WTC11 (cell line): ENCODE measurements around the gene PDCL2. TPM values are rescaled to one million over a fixed set of nuclear protein-coding genes. Genes with fewer than 3 reads are reported as not detected.

Source experiments
- ATAC-seq: fragments of 200-7000 bp; cut with Tn5 transposase; 2 replicates; pipeline ENCODE4 v1.10.0; 2021; ENCODE audit warnings: mild to moderate bottlenecking, moderate library complexity
- CTCF ChIA-PET: fragments of 300-600 bp; sonication (Branson Sonifier 250); formaldehyde crosslinking; loops from one replicate; lab custom pipeline; 2021; ENCODE audit warnings: antibody characterized with exemption; lab: Charles Lee
- POLR2A ChIA-PET: fragments of 350-600 bp; sonication (Branson Sonifier 250); formaldehyde crosslinking; loops from one replicate; lab custom pipeline; 2021; ENCODE audit warnings: antibody characterized with exemption; lab: Charles Lee
- DNase-seq: peaks from one replicate; pipeline ENCODE4 v3.0.0; 2021; ENCODE audit warnings: low spot score
- H3K27ac Mint-ChIP-seq: 2 replicates; pipeline ENCODE4 v1.8.0; 2021; ENCODE audit warnings: mixed read lengths
- H3K27me3 Mint-ChIP-seq: 2 replicates; pipeline ENCODE4 v1.8.0; 2021; ENCODE audit warnings: low read depth, mild to moderate bottlenecking, moderate library complexity, mixed read lengths
- H3K36me3 Mint-ChIP-seq: 2 replicates; pipeline ENCODE4 v1.8.0; 2021; ENCODE audit warnings: mixed read lengths
- H3K4me1 Mint-ChIP-seq: 2 replicates; pipeline ENCODE4 v1.8.0; 2022; ENCODE audit warnings: mixed read lengths
- H3K4me3 Mint-ChIP-seq: 2 replicates; pipeline ENCODE4 v1.8.0; 2021; ENCODE audit warnings: mild to moderate bottlenecking, moderate library complexity, mixed read lengths
- H3K9me3 Mint-ChIP-seq: 2 replicates; pipeline ENCODE4 v1.8.0; 2021; ENCODE audit warnings: mixed read lengths
- ARID4B ChIP-seq: sonication (generic); formaldehyde crosslinking; IDR thresholded peaks from 2 replicates; pipeline ENCODE4 v1.8.0; 2023; ENCODE audit warnings: missing genetic modification reagents, mild to moderate bottlenecking, borderline replicate concordance
- CBFB ChIP-seq: sonication (generic); formaldehyde crosslinking; IDR thresholded peaks from 2 replicates; pipeline ENCODE4 v1.8.1; 2022; ENCODE audit warnings: mild to moderate bottlenecking, low read depth, missing genetic modification reagents
- E2F4 ChIP-seq: sonication (generic); formaldehyde crosslinking; IDR thresholded peaks from 2 replicates; pipeline ENCODE4 v1.8.1; 2022; ENCODE audit warnings: low read depth, mild to moderate bottlenecking, moderate library complexity, missing genetic modification reagents, borderline replicate concordance
- ELF4 ChIP-seq: sonication (generic); formaldehyde crosslinking; IDR thresholded peaks from 2 replicates; pipeline ENCODE4 v1.8.1; 2022; ENCODE audit warnings: low read depth, mild to moderate bottlenecking, moderate library complexity, missing genetic modification reagents
- ETV6 ChIP-seq: sonication (generic); formaldehyde crosslinking; IDR thresholded peaks from 2 replicates; pipeline ENCODE4 v1.8.1; 2022; ENCODE audit warnings: mild to moderate bottlenecking, missing genetic modification reagents
- GABPB1 ChIP-seq: sonication (generic); formaldehyde crosslinking; IDR thresholded peaks from 2 replicates; pipeline ENCODE4 v1.8.1; 2023; ENCODE audit warnings: mild to moderate bottlenecking, missing genetic modification reagents
- JAZF1 ChIP-seq: fragments of 250-450 bp; sonication (Bioruptor Pico); IDR thresholded peaks from 2 replicates; pipeline ENCODE4 v1.9.0; 2021; ENCODE audit warnings: moderate library complexity, mild to moderate bottlenecking, inconsistent platforms
- KAT7 ChIP-seq: sonication (generic); formaldehyde crosslinking; IDR thresholded peaks from 2 replicates; pipeline ENCODE4 v1.8.1; 2023; ENCODE audit warnings: missing genetic modification reagents, mild to moderate bottlenecking, borderline replicate concordance
- NFATC4 ChIP-seq: fragments of 250-450 bp; sonication (Bioruptor Pico); IDR thresholded peaks from 2 replicates; pipeline ENCODE4 v1.9.0; 2021; ENCODE audit warnings: mild to moderate bottlenecking
- NFE2L1 ChIP-seq: sonication (generic); formaldehyde crosslinking; IDR thresholded peaks from 2 replicates; pipeline ENCODE4 v1.8.1; 2023; ENCODE audit warnings: missing genetic modification reagents
- NFYB ChIP-seq: sonication (generic); formaldehyde crosslinking; conservative IDR thresholded peaks from 2 replicates; pipeline ENCODE4 v1.8.0; 2022; ENCODE audit warnings: low read depth, missing genetic modification reagents
- NR2C2 ChIP-seq: sonication (generic); formaldehyde crosslinking; IDR thresholded peaks from 2 replicates; pipeline ENCODE4 v1.8.0; 2022; ENCODE audit warnings: mild to moderate bottlenecking, missing genetic modification reagents
- ZBTB21 ChIP-seq: sonication (generic); formaldehyde crosslinking; IDR thresholded peaks from 2 replicates; pipeline ENCODE4 v1.8.1; 2023; ENCODE audit warnings: mild to moderate bottlenecking, missing genetic modification reagents, borderline replicate concordance
- ZNF121 ChIP-seq: sonication (generic); formaldehyde crosslinking; IDR thresholded peaks from 2 replicates; pipeline ENCODE4 v1.8.0; 2023; ENCODE audit warnings: missing genetic modification reagents
- ZNF138 ChIP-seq: sonication (generic); formaldehyde crosslinking; conservative IDR thresholded peaks from 2 replicates; pipeline ENCODE4 v1.8.1; 2022; ENCODE audit warnings: mild to moderate bottlenecking, moderate library complexity, missing genetic modification reagents
- ZNF263 ChIP-seq: sonication (generic); formaldehyde crosslinking; IDR thresholded peaks from 2 replicates; pipeline ENCODE4 v1.8.1; 2022; ENCODE audit warnings: low read depth, mild to moderate bottlenecking, moderate library complexity, missing genetic modification reagents
- ZNF396 ChIP-seq: fragments of 250-450 bp; sonication (Bioruptor Pico); IDR thresholded peaks from 2 replicates; pipeline ENCODE4 v1.8.0; 2021; ENCODE audit warnings: mild to moderate bottlenecking, moderate library complexity, borderline replicate concordance
- ZNF416 ChIP-seq: fragments of 250-450 bp; sonication (Bioruptor Pico); IDR thresholded peaks from 2 replicates; pipeline ENCODE4 v1.9.0; 2021; ENCODE audit warnings: mild to moderate bottlenecking, inconsistent platforms
- ZNF423 ChIP-seq: fragments of 250-450 bp; sonication (Bioruptor Pico); IDR thresholded peaks from 2 replicates; pipeline ENCODE4 v2.1.2; 2022; ENCODE audit warnings: mild to moderate bottlenecking, moderate library complexity
- ZNF512 ChIP-seq: sonication (generic); formaldehyde crosslinking; IDR thresholded peaks from 2 replicates; pipeline ENCODE4 v1.8.1; 2022; ENCODE audit warnings: missing genetic modification reagents, borderline replicate concordance
- total RNA-seq: library from RNA; stranded (reverse); gene quantifications from 3 replicates; pipeline ENCODE4 v1.2.3, GENCODE V29; 2021
- TF ChIP-seq, protein P1 (sequence below): sonication (generic); formaldehyde crosslinking; IDR thresholded peaks from 2 replicates; pipeline ENCODE4 v1.8.1; 2023; ENCODE audit warnings: mild to moderate bottlenecking, missing genetic modification reagents, moderate library complexity
- TF ChIP-seq, protein P2 (sequence below): fragments of 200-600 bp; IDR thresholded peaks from 2 replicates; pipeline ENCODE4 v1.8.0; 2022; ENCODE audit warnings: antibody characterized with exemption
- TF ChIP-seq, protein P3 (sequence below): sonication (generic); formaldehyde crosslinking; IDR thresholded peaks from 2 replicates; pipeline ENCODE4 v1.8.0; 2022; ENCODE audit warnings: missing genetic modification reagents

Gene PDCL2
- total RNA-seq, 1 experiment from 2014 or later = not detected

DNA sequence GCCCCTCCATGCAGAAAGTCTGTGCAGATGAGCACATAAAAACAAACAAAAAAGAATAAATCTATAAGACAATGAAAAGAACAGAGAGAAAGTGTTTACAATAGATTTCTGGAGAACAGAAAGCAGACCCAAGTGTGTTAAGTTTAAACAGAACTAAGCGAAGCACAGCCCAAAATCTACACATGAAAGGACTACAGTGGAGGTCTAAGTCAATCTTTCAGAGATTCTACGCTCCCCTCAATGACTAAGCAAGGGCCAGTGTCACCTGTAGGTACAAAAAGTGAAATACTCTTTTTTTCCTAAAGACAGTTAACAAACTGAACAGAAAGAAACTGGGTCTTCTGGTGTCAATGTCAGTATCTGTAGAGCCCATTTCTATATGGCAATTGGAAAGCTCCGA lies 63.6 kb downstream of the PDCL2 start:
- Mint-ChIP-seq H3K36me3 (peaks cover 4% of the 10 kb centered on the region), H3K4me3 (no peak overlapping the region), H3K27ac (peak overlapping the region; percentile 54), H3K27me3 (no peaks in the 10 kb centered on the region), H3K9me3 (peaks cover 8% of the 10 kb centered on the region; the same call in 1 of the 2 replicates), H3K4me1 (peaks cover 47% of the 10 kb centered on the region)
- DNase-seq (no peak), ATAC-seq (peak; percentile 51)
- POLR2A ChIA-PET = no interaction called here
- CTCF ChIA-PET = no interaction called here
- TF ChIP-seq ZNF263 (no peak), KAT7 (CRISPR knock-in tag) (no peak), NFATC4 (CRISPR knock-in tag) (no peak), ZNF423 (CRISPR knock-in tag) (no peak), JAZF1 (CRISPR knock-in tag) (no peak), NFYB (CRISPR knock-in tag) (no peak), E2F4 (no peak), ZNF416 (CRISPR knock-in tag) (no peak), ZNF512 (no peak), CBFB (CRISPR knock-in tag) (no peak), ETV6 (CRISPR knock-in tag) (no peak), ZNF121 (no peak), NR2C2 (CRISPR knock-in tag) (no peak), ZNF138 (CRISPR knock-in tag) (no peak)

- no peak for DNase-seq
- POLR2A ChIA-PET = interaction anchor here (0.5 kb wide), 1 partner anchor 92 kb away, joined by 5 read pairs; no protein-coding TSS in a partner anchor
- TF ChIP-seq, protein P1, sequence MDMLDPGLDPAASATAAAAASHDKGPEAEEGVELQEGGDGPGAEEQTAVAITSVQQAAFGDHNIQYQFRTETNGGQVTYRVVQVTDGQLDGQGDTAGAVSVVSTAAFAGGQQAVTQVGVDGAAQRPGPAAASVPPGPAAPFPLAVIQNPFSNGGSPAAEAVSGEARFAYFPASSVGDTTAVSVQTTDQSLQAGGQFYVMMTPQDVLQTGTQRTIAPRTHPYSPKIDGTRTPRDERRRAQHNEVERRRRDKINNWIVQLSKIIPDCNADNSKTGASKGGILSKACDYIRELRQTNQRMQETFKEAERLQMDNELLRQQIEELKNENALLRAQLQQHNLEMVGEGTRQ (CRISPR knock-in tag) = no peak
- no peak for TF ChIP-seq GABPB1 (CRISPR knock-in tag)
- no peak for TF ChIP-seq ARID4B
- TF ChIP-seq NFE2L1 (CRISPR knock-in tag) = no peak
- TF ChIP-seq, protein P2, sequence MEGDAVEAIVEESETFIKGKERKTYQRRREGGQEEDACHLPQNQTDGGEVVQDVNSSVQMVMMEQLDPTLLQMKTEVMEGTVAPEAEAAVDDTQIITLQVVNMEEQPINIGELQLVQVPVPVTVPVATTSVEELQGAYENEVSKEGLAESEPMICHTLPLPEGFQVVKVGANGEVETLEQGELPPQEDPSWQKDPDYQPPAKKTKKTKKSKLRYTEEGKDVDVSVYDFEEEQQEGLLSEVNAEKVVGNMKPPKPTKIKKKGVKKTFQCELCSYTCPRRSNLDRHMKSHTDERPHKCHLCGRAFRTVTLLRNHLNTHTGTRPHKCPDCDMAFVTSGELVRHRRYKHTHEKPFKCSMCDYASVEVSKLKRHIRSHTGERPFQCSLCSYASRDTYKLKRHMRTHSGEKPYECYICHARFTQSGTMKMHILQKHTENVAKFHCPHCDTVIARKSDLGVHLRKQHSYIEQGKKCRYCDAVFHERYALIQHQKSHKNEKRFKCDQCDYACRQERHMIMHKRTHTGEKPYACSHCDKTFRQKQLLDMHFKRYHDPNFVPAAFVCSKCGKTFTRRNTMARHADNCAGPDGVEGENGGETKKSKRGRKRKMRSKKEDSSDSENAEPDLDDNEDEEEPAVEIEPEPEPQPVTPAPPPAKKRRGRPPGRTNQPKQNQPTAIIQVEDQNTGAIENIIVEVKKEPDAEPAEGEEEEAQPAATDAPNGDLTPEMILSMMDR = no peak
- TF ChIP-seq ELF4 (CRISPR knock-in tag) = no peak
- TF ChIP-seq, protein P3, sequence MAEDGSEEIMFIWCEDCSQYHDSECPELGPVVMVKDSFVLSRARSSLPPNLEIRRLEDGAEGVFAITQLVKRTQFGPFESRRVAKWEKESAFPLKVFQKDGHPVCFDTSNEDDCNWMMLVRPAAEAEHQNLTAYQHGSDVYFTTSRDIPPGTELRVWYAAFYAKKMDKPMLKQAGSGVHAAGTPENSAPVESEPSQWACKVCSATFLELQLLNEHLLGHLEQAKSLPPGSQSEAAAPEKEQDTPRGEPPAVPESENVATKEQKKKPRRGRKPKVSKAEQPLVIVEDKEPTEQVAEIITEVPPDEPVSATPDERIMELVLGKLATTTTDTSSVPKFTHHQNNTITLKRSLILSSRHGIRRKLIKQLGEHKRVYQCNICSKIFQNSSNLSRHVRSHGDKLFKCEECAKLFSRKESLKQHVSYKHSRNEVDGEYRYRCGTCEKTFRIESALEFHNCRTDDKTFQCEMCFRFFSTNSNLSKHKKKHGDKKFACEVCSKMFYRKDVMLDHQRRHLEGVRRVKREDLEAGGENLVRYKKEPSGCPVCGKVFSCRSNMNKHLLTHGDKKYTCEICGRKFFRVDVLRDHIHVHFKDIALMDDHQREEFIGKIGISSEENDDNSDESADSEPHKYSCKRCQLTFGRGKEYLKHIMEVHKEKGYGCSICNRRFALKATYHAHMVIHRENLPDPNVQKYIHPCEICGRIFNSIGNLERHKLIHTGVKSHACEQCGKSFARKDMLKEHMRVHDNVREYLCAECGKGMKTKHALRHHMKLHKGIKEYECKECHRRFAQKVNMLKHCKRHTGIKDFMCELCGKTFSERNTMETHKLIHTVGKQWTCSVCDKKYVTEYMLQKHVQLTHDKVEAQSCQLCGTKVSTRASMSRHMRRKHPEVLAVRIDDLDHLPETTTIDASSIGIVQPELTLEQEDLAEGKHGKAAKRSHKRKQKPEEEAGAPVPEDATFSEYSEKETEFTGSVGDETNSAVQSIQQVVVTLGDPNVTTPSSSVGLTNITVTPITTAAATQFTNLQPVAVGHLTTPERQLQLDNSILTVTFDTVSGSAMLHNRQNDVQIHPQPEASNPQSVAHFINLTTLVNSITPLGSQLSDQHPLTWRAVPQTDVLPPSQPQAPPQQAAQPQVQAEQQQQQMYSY (CRISPR knock-in tag) = no peak
- no peak for TF ChIP-seq ZBTB21
- TF ChIP-seq ZNF396 (CRISPR knock-in tag) = no peak
Measured at GRCh38 chr4:55524844-55525571, 67.0 kb downstream of the PDCL2 start.

More at GRCh38 chr4:55524844-55525571, 67.0 kb downstream of the PDCL2 start:
- peaks cover 7% of the 10 kb centered on the region; the same call in 1 of the 2 replicates for H3K9me3 Mint-ChIP-seq
- peaks cover 42% of the 10 kb centered on the region for H3K4me1 Mint-ChIP-seq
- H3K36me3 Mint-ChIP-seq = no peaks in the 10 kb centered on the region
- no peak overlapping the region for H3K27ac Mint-ChIP-seq
- no peak overlapping the region for H3K4me3 Mint-ChIP-seq
- no peaks in the 10 kb centered on the region for H3K27me3 Mint-ChIP-seq
- CTCF ChIA-PET = interaction anchor here (2.4 kb wide), 1 partner anchor 21 kb away, joined by 7 read pairs; no protein-coding TSS in a partner anchor
- ATAC-seq = no peak
